HCT116 (cell line): ENCODE data around the gene FNDC3A. TPM values are rescaled to one million over a fixed set of nuclear protein-coding genes. Genes with fewer than 3 reads are reported as not detected.

Experiments used
- ATAC-seq: fragments of 200-7000 bp; cut with Tn5 transposase; 2 replicates; pipeline ENCODE4 v1.9.1; 2020; ENCODE audit warnings: mild to moderate bottlenecking, moderate library complexity
- BruUV-seq: library from RNA; stranded (reverse); fragments of 400-500 nt; replicated peaks from 2 replicates; lab custom pipeline; 2021; lab: Mats Ljungman, UMichigan
- CTCF ChIA-PET: fragments of 300-600 bp; sonication (Branson Sonifier 250); formaldehyde crosslinking; loops from one replicate; lab custom pipeline; 2021; ENCODE audit warnings: antibody characterized with exemption; lab: Charles Lee
- POLR2A ChIA-PET: fragments of 300-600, 350-600 bp; sonication (Branson Sonifier 250); formaldehyde crosslinking; loops from one replicate; lab custom pipeline; 2021; ENCODE audit warnings: antibody characterized with exemption; lab: Charles Lee
- RAD21 ChIA-PET, 2 experiments: fragments of 300-600 bp; sonication (Branson Sonifier 250); formaldehyde crosslinking; loops; one replicate each; lab custom pipeline; 2023; ENCODE audit warnings: low total read pairs in 2 of 2; ENCODE audit not compliant: uncharacterized antibody in 2 of 2, unreplicated experiment in 2 of 2, low non-redundant PET in 1 of 2; lab: Charles Lee
- DNase-seq: peaks from one replicate; pipeline ENCODE4 v3.0.0-alpha.2; 2010; ENCODE audit warnings: low read depth, low spot score
- H2AFZ ChIP-seq: fragments of 200-600 bp; shearing (Covaris generic), sonication (generic); 2 replicates; pipeline ENCODE4 v1.6.1; 2017; ENCODE audit warnings: low read depth, mixed run types, mixed read lengths, antibody characterized with exemption, low read length; ENCODE audit not compliant: poor library complexity, severe bottlenecking
- H3K27ac ChIP-seq: 2 replicates; pipeline ENCODE4 v1.5.1; 2012; ENCODE audit warnings: low read depth, low read length
- H3K27me3 ChIP-seq: fragments of 200-600 bp; sonication (generic); 2 replicates; pipeline ENCODE4 v1.6.1; 2016; ENCODE audit warnings: mixed run types, low read length, mixed read lengths; ENCODE audit not compliant: insufficient read depth
- H3K36me3 ChIP-seq, 2 experiments: fragments of 200-500 bp in 1 of 2; fragments of 200-600 bp in 1 of 2; sonication (Bioruptor generic) in 1 of 2; sonication (generic) in 1 of 2; 2 replicates each; pipeline versions ENCODE4 v1.5.1 to v1.6.1; 2014 to 2016; ENCODE audit warnings: low read length in 2 of 2, inconsistent platforms in 1 of 2, mixed read lengths in 1 of 2, mixed run types in 1 of 2; ENCODE audit not compliant: insufficient read depth in 2 of 2, control insufficient read depth in 1 of 2
- H3K4me1 ChIP-seq, 2 experiments: fragments of 200-600 bp in 1 of 2; sonication (generic) in 1 of 2; 2 replicates each; pipeline versions ENCODE4 v1.5.1 to v1.6.1; 2012 to 2017; ENCODE audit warnings: low read length in 2 of 2, inconsistent platforms in 1 of 2, mild to moderate bottlenecking in 1 of 2, mixed read lengths in 1 of 2, mixed run types in 1 of 2, moderate library complexity in 1 of 2; ENCODE audit not compliant: insufficient read depth in 2 of 2, control insufficient read depth in 1 of 2
- H3K4me2 ChIP-seq: fragments of 200-600 bp; sonication (generic); 2 replicates; pipeline ENCODE4 v1.6.1; 2017; ENCODE audit warnings: mixed run types, low read length, mixed read lengths
- H3K4me3 ChIP-seq, 2 experiments: fragments of 200-600 bp in 1 of 2; sonication (generic) in 1 of 2; replicated peaks in 1 of 2; 2 replicates each; pipeline ENCODE4 v1.5.1; 2011 to 2016; ENCODE audit warnings: low read length in 2 of 2, control low read depth in 1 of 2, low read depth in 1 of 2, mild to moderate bottlenecking in 1 of 2, mixed read lengths in 1 of 2, mixed run types in 1 of 2
- H3K79me2 ChIP-seq: fragments of 200-600 bp; sonication (generic); 2 replicates; pipeline ENCODE4 v1.6.1; 2017; ENCODE audit warnings: mild to moderate bottlenecking, mixed run types, low read length, moderate library complexity, mixed read lengths; ENCODE audit not compliant: insufficient read depth
- H3K9ac ChIP-seq: fragments of 200-600 bp; sonication (generic); 2 replicates; pipeline ENCODE4 v1.6.1; 2016; ENCODE audit warnings: low read length, mixed read lengths
- H3K9me2 ChIP-seq: fragments of 200-600 bp; sonication (generic), shearing (Covaris generic); 2 replicates; pipeline ENCODE4 v1.6.1; 2017; ENCODE audit warnings: mixed run types, mild to moderate bottlenecking, moderate library complexity; ENCODE audit not compliant: insufficient read depth
- H3K9me3 ChIP-seq, 2 experiments: fragments of 200-500 bp in 1 of 2; fragments of 200-600 bp in 1 of 2; sonication (Bioruptor generic) in 1 of 2; sonication (generic) in 1 of 2; 2 replicates each; pipeline ENCODE4 v1.6.1; 2014 to 2017; ENCODE audit warnings: low read length in 2 of 2, mixed read lengths in 2 of 2, inconsistent platforms in 1 of 2, low read depth in 1 of 2, mild to moderate bottlenecking in 1 of 2, mixed run types in 1 of 2, moderate library complexity in 1 of 2; ENCODE audit not compliant: control insufficient read depth in 1 of 2, insufficient read depth in 1 of 2
- H4K20me1 ChIP-seq: fragments of 200-600 bp; sonication (generic), shearing (Covaris generic); 2 replicates; pipeline ENCODE4 v1.6.1; 2017; ENCODE audit warnings: mixed run types, mild to moderate bottlenecking, moderate library complexity; ENCODE audit not compliant: insufficient read depth
- CBX3 ChIP-seq: IDR thresholded peaks from 2 replicates; pipeline ENCODE4 v1.6.1; 2012; ENCODE audit warnings: low read depth
- EGR1 ChIP-seq: IDR thresholded peaks from 2 replicates; pipeline ENCODE4 v1.6.1; 2012; ENCODE audit warnings: low read depth
- EZH2 ChIP-seq: fragments of 200-600 bp; sonication (generic); IDR thresholded peaks from 2 replicates; pipeline ENCODE4 v1.6.1; 2017; ENCODE audit warnings: antibody characterized with exemption, mixed run types
- FOSL1 ChIP-seq: IDR thresholded peaks from 2 replicates; pipeline ENCODE4 v1.6.1; 2012; ENCODE audit warnings: low read depth
- JUND ChIP-seq: IDR thresholded peaks from 2 replicates; pipeline ENCODE4 v1.6.1; 2012
- MAX ChIP-seq: IDR thresholded peaks from 2 replicates; pipeline ENCODE4 v1.6.1; 2012
- POLR2A ChIP-seq: IDR thresholded peaks from 2 replicates; pipeline ENCODE4 v1.7.0; 2011; ENCODE audit warnings: borderline replicate concordance; ENCODE audit not compliant: insufficient read depth, insufficient read length; ENCODE audit errors: extremely low read depth
- REST ChIP-seq: IDR thresholded peaks from 2 replicates; pipeline ENCODE4 v1.6.1; 2012; ENCODE audit warnings: low read depth
- SRF ChIP-seq: IDR thresholded peaks from 2 replicates; pipeline ENCODE4 v1.6.1; 2012; ENCODE audit warnings: low read depth
- TCF7L2 ChIP-seq: IDR thresholded peaks from 2 replicates; pipeline ENCODE4 v1.7.0; 2011; ENCODE audit warnings: borderline replicate concordance, inconsistent platforms; ENCODE audit not compliant: insufficient read depth, insufficient read length; ENCODE audit errors: extremely low read depth
- YY1 ChIP-seq: IDR thresholded peaks from 2 replicates; pipeline ENCODE4 v1.6.1; 2011; ENCODE audit warnings: low read length, low read depth, moderate library complexity, mild to moderate bottlenecking; ENCODE audit not compliant: insufficient replicate concordance; ENCODE audit errors: extremely low read depth
- ZFX ChIP-seq: fragments of 450-650 bp; IDR thresholded peaks from 2 replicates; pipeline ENCODE4 v1.6.1; 2017
- ZNF274 ChIP-seq: fragments of 200-500 bp; sonication (Bioruptor generic); IDR thresholded peaks from 2 replicates; pipeline ENCODE4 v1.6.1; 2014; ENCODE audit warnings: mild to moderate bottlenecking, low read depth, low read length, inconsistent platforms
- intact Hi-C: fragments of 100-400 bp; cut with micrococcal nuclease; formaldehyde crosslinking; loops from 2 replicates; pipeline ENCODE4 v1.10.0; 2022
- total RNA-seq: library from RNA; stranded (reverse); gene quantifications from one replicate; pipeline ENCODE4 v1.2.1, GENCODE V29; 2021; ENCODE audit not compliant: unreplicated experiment

The FNDC3A gene
- total RNA-seq, 1 experiment from 2014 or later = 30.5 TPM

- Histone ChIP-seq H3K9me2 (0 out of 2 replicates have a peak, but pooled peaks cover 3% of the 10 kb centered on the region), H3K27me3 (no peaks in the 10 kb centered on the region), H4K20me1 (no peaks in the 10 kb centered on the region), H2AFZ (no peak overlapping the region), H3K36me3 (0 out of 4 replicates have a peak, but pooled peaks cover 0 to 4% of the 10 kb centered on the region in 2 experiments), H3K4me2 (no peak overlapping the region), H3K27ac (no peak overlapping the region), H3K79me2 (no peaks in the 10 kb centered on the region), H3K9me3 (peaks cover 5 to 16% of the 10 kb centered on the region in 2 experiments; a peak in 2 of 4 replicates), H3K9ac (no peak overlapping the region), H3K4me3 (no peak overlapping the region)
- no peak for ATAC-seq
- intact Hi-C loops = no loop called here
- CTCF ChIA-PET = no interaction called here
- RAD21 ChIA-PET = no interaction called here
- DNase-seq = no peak
- TF ChIP-seq TCF7L2 (no peak), EZH2 (no peak), SRF (no peak), MAX (no peak), ZNF274 (no peak), FOSL1 (no peak), YY1 (no peak), ZFX (no peak), REST (no peak), POLR2A (no peak), JUND (no peak), EGR1 (no peak), CBX3 (no peak)
- TF ChIP-seq, all 23 proteins: peak for 0
- no peaks in the 10 kb centered on the region for H3K4me1 ChIP-seq
- POLR2A ChIA-PET = no interaction called here
- no TSS peak for BruUV-seq
Measured at GRCh38 chr13:48994706-48995105, 19.0 kb downstream of the FNDC3A start.
